GM19468 (cell line): ENCODE measurements around the gene PTGFR.

Experiments used
- ATAC-seq: cut with Tn5 transposase; IDR thresholded peaks from one replicate; pipeline ENCODE4 v1.9.1; 2021; ENCODE audit warnings: mild to moderate bottlenecking, moderate library complexity, moderate number of reproducible peaks; ENCODE audit not compliant: unreplicated experiment; ENCODE audit errors: extremely low read depth

PTGFR gene

DNA sequence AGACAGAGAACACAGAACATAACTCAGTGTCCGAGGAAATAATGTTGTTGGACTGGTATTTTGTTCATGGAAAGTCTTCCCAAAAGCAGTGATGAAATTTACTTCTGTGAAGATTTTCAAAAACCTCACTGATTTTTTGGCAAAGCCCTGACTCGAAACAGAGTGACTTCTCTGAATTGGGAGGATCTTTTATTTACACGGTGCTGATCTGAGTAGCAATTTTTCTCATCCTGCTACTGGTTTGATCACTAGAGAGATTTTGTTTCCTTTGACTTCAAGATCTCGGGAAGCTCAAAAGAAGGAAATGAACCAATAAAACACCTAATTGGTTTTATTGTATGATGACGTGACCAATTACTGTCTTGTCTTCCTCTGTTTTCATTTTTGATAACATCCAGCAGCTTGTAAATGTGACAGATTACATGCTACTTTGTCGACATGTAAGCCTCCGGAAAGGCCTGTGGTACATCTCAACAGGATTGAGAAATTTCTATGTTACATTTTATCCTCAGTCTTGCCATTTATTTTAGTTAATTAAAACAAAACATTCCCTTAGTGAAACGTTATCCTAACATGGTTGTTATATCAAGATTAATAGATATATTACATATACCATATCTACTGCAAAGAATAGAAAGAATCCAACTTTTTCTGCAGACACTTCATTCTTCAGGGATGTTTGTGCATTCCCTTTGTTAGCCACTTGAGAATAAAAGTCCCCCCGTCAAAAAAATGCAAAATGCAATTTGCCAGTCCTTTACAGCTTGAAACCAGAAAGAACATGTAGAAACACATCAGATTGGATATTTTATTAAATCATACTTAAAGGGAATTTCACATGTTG is 86.7 kb downstream of the PTGFR start:
- ATAC-seq = no peak

DNA sequence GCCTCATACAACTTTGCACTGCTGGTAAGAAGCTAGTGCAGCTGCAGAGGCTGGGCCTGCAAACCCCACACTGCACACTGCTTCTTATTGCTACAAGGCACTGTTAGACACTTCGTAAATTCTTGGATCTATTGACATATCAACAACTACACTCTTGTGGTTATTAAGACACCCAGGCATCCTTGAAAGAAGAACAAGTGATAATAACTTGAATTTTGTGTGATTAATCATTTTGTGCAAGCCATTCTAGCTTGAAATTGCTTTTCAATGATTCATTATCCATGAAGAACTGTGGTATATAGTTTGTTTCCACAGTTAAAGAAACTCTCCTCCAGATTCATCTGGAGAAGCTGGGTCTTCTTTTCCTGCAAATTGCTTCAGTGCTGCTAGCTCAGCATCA is 95.8 kb downstream of the PTGFR start:
- no peak for ATAC-seq

DNA sequence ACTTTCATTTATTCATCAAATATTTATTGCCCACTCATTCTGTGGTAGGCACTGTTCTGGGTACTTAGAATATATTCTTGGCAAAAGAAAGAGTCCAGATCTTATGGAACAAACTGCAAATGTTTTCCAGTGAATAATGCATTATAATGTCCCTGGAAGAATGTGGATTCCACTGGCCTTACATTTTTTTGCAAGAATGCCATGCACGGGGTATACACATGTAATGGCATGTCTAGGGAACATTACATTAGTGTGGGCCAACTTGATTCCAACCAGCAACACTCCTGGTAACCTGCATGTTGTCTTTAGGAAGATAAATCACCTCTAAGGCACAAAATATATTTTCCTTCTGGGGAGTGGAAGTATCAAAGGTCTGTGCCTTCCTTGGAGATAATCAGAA is 96.4 kb downstream of the PTGFR start:
- no peak for ATAC-seq
